Measurements from ENCODE around the gene TLK1. TPM values are rescaled to one million over a fixed set of nuclear protein-coding genes. Genes with fewer than 3 reads are reported as not detected.

TLK1 gene
- total RNA-seq, 1 experiment from 2014 or later, result 14.8 TPM

- DNase-seq (ENCODE audit: low read depth), result no peak
- in situ Hi-C loops (cut with HindIII; ENCODE audit: low pct_unique_long_range_greater_than_20kb, low sequenced_read_pairs), result no loop called here
Observed at GRCh38 chr2:170953941-170954340, 206.8 kb downstream of the TLK1 start.

GRCh38 chr2:170950221-170950761 lies 210.4 kb downstream of the TLK1 start:
- in situ Hi-C loops (cut with HindIII; ENCODE audit: low pct_unique_long_range_greater_than_20kb, low sequenced_read_pairs), result no loop called here
- DNase-seq (ENCODE audit: low read depth), result no peak

GRCh38 chr2:170949415-170949814 lies 211.3 kb downstream of the TLK1 start:
- in situ Hi-C loops (cut with HindIII; ENCODE audit: low pct_unique_long_range_greater_than_20kb, low sequenced_read_pairs), result no loop called here
- no peak for DNase-seq (ENCODE audit: low read depth)

- DNase-seq (ENCODE audit: low read depth), result no peak
- in situ Hi-C loops (cut with HindIII; ENCODE audit: low pct_unique_long_range_greater_than_20kb, low sequenced_read_pairs), result no loop called here
Observed at GRCh38 chr2:170944545-170944944, 216.1 kb downstream of the TLK1 start.

- in situ Hi-C loops (cut with HindIII; ENCODE audit: low pct_unique_long_range_greater_than_20kb, low sequenced_read_pairs), result no loop called here
- DNase-seq (ENCODE audit: low read depth), result no peak
Observed at GRCh38 chr2:170943596-170943995, 217.1 kb downstream of the TLK1 start.

GRCh38 chr2:170943041-170943440 lies 217.7 kb downstream of the TLK1 start:
- in situ Hi-C loops (cut with HindIII; ENCODE audit: low pct_unique_long_range_greater_than_20kb, low sequenced_read_pairs), result no loop called here

GRCh38 chr2:170942615-170943014 lies 218.1 kb downstream of the TLK1 start:
- DNase-seq (ENCODE audit: low read depth), result no peak
- in situ Hi-C loops (cut with HindIII; ENCODE audit: low pct_unique_long_range_greater_than_20kb, low sequenced_read_pairs), result no loop called here

More at GRCh38 chr2:170943041-170943440, 217.7 kb downstream of the TLK1 start:
- DNase-seq (ENCODE audit: low read depth), result no peak

Other genes with a start within 250 kb of the TLK1 start
- gene GORASP2, start 231.6 kb downstream of the TLK1 start, total RNA-seq (2014; rRNA removed; shearing (Covaris generic); ENCODE audit: low replicate concordance), result 59.3 and 67.8 TPM in 2 replicates